GM12878 (cell line): Measurements from ENCODE around the gene EHF. TPM values are rescaled to one million over a fixed set of nuclear protein-coding genes. Genes with fewer than 3 reads are reported as not detected.

ENCODE experiments used
- ATAC-seq: fragments of 200-7000 bp; cut with Tn5 transposase; 3 replicates; pipeline ENCODE4 v1.9.1; 2020; ENCODE audit warnings: mild to moderate bottlenecking, moderate library complexity
- BruUV-seq: library from RNA; stranded (reverse); fragments of 400-500 nt; replicated peaks from 2 replicates; lab custom pipeline; 2021; lab: Mats Ljungman, UMichigan
- CTCF ChIA-PET: fragments of 300-600 bp; sonication (Branson Sonifier 250); formaldehyde crosslinking; extraction: SDS; loops from one replicate; lab custom pipeline; 2021; ENCODE audit warnings: inconsistent platforms; lab: Yijun Ruan, JAX
- POLR2A ChIA-PET: fragments of 350-600 bp; formaldehyde crosslinking; extraction: SDS; loops from one replicate; lab custom pipeline; 2021; ENCODE audit warnings: inconsistent platforms; lab: Charles Lee
- RAD21 ChIA-PET: fragments of 300-600 bp; sonication (Branson Sonifier 250); formaldehyde crosslinking; loops from one replicate; lab custom pipeline; 2023; ENCODE audit warnings: antibody characterized with exemption; ENCODE audit not compliant: unreplicated experiment; lab: Charles Lee
- SMC1A ChIA-PET: fragments of 300-600 bp; sonication (Branson Sonifier 250); formaldehyde crosslinking; loops from one replicate; lab custom pipeline; 2023; ENCODE audit not compliant: unreplicated experiment, uncharacterized antibody; lab: Charles Lee
- DNase-seq: peaks from one replicate; pipeline ENCODE4 v3.0.0-alpha.2; 2011; ENCODE audit warnings: low read depth, low spot score
- FAIRE-seq: peaks from 3 replicates; lab custom pipeline; 2011; peaks lifted over from hg19 to GRCh38; lab: Jason Lieb, UNC
- H2AFZ ChIP-seq: 2 replicates; pipeline ENCODE4 v1.6.0; 2011; ENCODE audit warnings: low read depth, low read length, control low read depth; ENCODE audit not compliant: control insufficient read depth
- H3K27ac ChIP-seq: 2 replicates; pipeline ENCODE4 v1.5.1; 2011; ENCODE audit warnings: control low read depth; ENCODE audit not compliant: control insufficient read depth, insufficient read depth
- H3K27me3 ChIP-seq, 2 experiments: replicated peaks in 1 of 2; 2 replicates each; pipeline versions ENCODE4 v1.6.0 to v1.6.1; 2011; ENCODE audit warnings: low read length in 1 of 2; ENCODE audit not compliant: control insufficient read depth in 2 of 2, insufficient read depth in 2 of 2
- H3K36me3 ChIP-seq, 2 experiments: 2 replicates each; pipeline ENCODE4 v1.5.1; 2011; ENCODE audit warnings: low read length in 1 of 2; ENCODE audit not compliant: control insufficient read depth in 2 of 2, insufficient read depth in 2 of 2
- H3K4me1 ChIP-seq: 2 replicates; pipeline ENCODE4 v1.6.1; 2011; ENCODE audit warnings: mild to moderate bottlenecking, low read length, moderate library complexity, mixed read lengths; ENCODE audit not compliant: control insufficient read depth, insufficient read depth
- H3K4me2 ChIP-seq: 2 replicates; pipeline ENCODE4 v1.6.0; 2011; ENCODE audit warnings: control low read depth; ENCODE audit not compliant: control insufficient read depth, insufficient read depth
- H3K4me3 ChIP-seq: fragments of 200-600 bp; sonication (generic); 2 replicates; pipeline ENCODE4 v1.5.1; 2016
- H3K79me2 ChIP-seq: 2 replicates; pipeline ENCODE4 v1.6.0; 2011; ENCODE audit warnings: low read length; ENCODE audit not compliant: control insufficient read depth, insufficient read depth
- H3K9ac ChIP-seq: 2 replicates; pipeline ENCODE4 v1.8.0; 2011; ENCODE audit warnings: low read length, control low read depth, mixed read lengths; ENCODE audit not compliant: control insufficient read depth, insufficient read depth
- H3K9me3 ChIP-seq: replicated peaks from 3 replicates; pipeline ENCODE4 v1.5.1; 2011; ENCODE audit warnings: mild to moderate bottlenecking, low read length; ENCODE audit not compliant: control insufficient read depth, insufficient read depth
- H4K20me1 ChIP-seq: 2 replicates; pipeline ENCODE4 v1.6.0; 2011; ENCODE audit not compliant: control insufficient read depth, insufficient read depth
- ESRRA ChIP-seq: IDR thresholded peaks from 2 replicates; pipeline ENCODE4 v1.6.1; 2012; ENCODE audit warnings: mild to moderate bottlenecking, low read length, improper control_type of control experiment
- IKZF2 ChIP-seq, 2 experiments: fragments of 450-650 bp; IDR thresholded peaks; 2 replicates each; pipeline ENCODE4 v1.6.1; 2017; ENCODE audit warnings: mild to moderate bottlenecking in 2 of 2, moderate library complexity in 2 of 2
- NR2C2 ChIP-seq: IDR thresholded peaks from 2 replicates; pipeline ENCODE4 v1.6.1; 2011; ENCODE audit warnings: borderline replicate concordance, low read depth; ENCODE audit not compliant: control insufficient read depth, insufficient read length
- POU2F2 ChIP-seq: IDR thresholded peaks from 3 replicates; pipeline ENCODE4 v1.6.1; 2011; ENCODE audit warnings: low read depth, mild to moderate bottlenecking, low read length, borderline replicate concordance
- SMARCA5 ChIP-seq: fragments of 450-650 bp; IDR thresholded peaks from 2 replicates; pipeline ENCODE4 v1.6.1; 2017; ENCODE audit warnings: mild to moderate bottlenecking
- YBX1 ChIP-seq: fragments of 450-650 bp; IDR thresholded peaks from 2 replicates; pipeline ENCODE4 v1.6.1; 2016; ENCODE audit warnings: antibody characterized with exemption
- WGBS: methylation state at CpG from one replicate; pipeline ENCODE4 v1.1.6; 2016; ENCODE audit warnings: low lambda C conversion rate; ENCODE audit not compliant: insufficient replicate concordance, insufficient coverage; ENCODE audit errors: missing lambda C conversion rate; 5-methylcytosine and 5-hydroxymethylcytosine counted together
- in situ Hi-C: fragments of 300-500 bp; cut with MboI; formaldehyde crosslinking; loops from 9 replicates; pipeline ENCODE4 v1.14.3; 2018; ENCODE audit warnings: mixed read lengths
- intact Hi-C: fragments of 100-400 bp; cut with micrococcal nuclease; formaldehyde crosslinking; loops from one replicate; pipeline ENCODE4 v1.14.2; 2022; ENCODE audit not compliant: unreplicated experiment
- polyA plus RNA-seq, 11 experiments: library from polyadenylated mRNA; depleted of rRNA in 4 of 11; unstranded in 6 of 11; stranded (reverse) in 5 of 11; fragments of >200 nt; fragmentation: Nextera tagmentation in 4 of 11; fragmentation: Illumina TruSeq in 1 of 11; extraction: Ambion mirVana in 4 of 11; extraction: Trizol in 1 of 11; gene quantifications; 1 replicate in 1 of 11; 2 replicates in 10 of 11; pipeline versions ENCODE4 v1.2.1 to v1.2.3, GENCODE V29; 2011 to 2016; ENCODE audit warnings: inconsistent platforms in 2 of 11, missing spikeins in 2 of 11, low read depth in 1 of 11
- total RNA-seq, 4 experiments: library from RNA; depleted of rRNA in 3 of 4; stranded (reverse); fragments of >200 nt in 3 of 4; fragmentation: Illumina TruSeq in 1 of 4; extraction: Trizol in 1 of 4; gene quantifications; 2 replicates each; pipeline versions ENCODE4 v1.2.1 to v1.2.3, GENCODE V29; 2013 to 2021
- TF ChIP-seq, protein P1 (sequence below): fragments of 150-350 bp; IDR thresholded peaks from 2 replicates; pipeline ENCODE4 v1.6.1; 2016; ENCODE audit warnings: low read depth, low read length
- TF ChIP-seq, protein P2 (sequence below): IDR thresholded peaks from 2 replicates; pipeline ENCODE4 v1.6.1; 2011; ENCODE audit warnings: low read depth, low read length, improper control_type of control experiment, borderline replicate concordance

The EHF gene
- total and polyA plus RNA-seq, 10 of the 15 experiments (the other 5 are each of a cell fraction or from before 2014, with no cell fraction given): 0.04 to 0.33 (median 0.06) TPM; not detected in 6

DNA sequence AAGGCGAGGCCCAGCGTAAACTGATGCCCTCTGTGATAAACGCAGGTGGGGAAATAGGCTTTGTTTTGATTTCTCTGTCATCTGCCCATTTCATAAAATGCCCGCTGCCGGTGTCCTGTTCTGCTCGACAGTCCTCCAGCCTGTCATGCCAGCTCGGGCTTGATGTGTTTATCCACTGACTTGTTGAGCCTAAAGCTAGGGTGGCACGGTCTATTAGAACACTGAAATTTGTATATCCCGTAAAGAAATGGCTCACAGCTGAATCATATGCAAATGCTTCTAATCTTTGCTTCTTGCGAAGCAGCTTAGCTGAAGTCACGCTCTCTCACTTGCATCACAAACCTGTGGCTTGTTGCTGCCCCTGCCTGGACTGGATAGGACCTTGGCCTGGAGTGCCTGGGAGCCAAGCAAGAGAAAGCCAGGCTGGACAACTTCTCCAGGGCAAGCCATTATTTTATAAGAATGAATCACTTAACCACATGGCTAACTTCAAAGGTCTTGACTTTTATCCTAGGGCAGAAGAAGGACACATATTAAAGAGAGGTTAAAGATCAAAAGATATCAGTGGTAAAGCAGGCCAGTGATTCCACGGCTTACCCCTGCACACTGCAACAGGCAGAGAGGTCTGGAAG lies 33.1 kb downstream of the EHF start:
- ATAC-seq (no peak), DNase-seq (no peak), FAIRE-seq (no peak)
- Histone ChIP-seq H3K4me3 (no peak overlapping the region), H4K20me1 (no peaks in the 10 kb centered on the region), H3K4me2 (peak overlapping the region; percentile 11; the same call in 1 of the 2 replicates), H3K9me3 (no peaks in the 10 kb centered on the region; the same call in 1 of the 3 replicates), H3K27me3 (no peaks in the 10 kb centered on the region), H3K9ac (no peak overlapping the region), H3K4me1 (peaks cover 41% of the 10 kb centered on the region), H3K36me3 (no peaks in the 10 kb centered on the region), H3K27ac (no peak overlapping the region), H3K79me2 (no peaks in the 10 kb centered on the region), H2AFZ (no peak overlapping the region)
- POLR2A ChIA-PET: no interaction called here
- in situ Hi-C loops (no loop called here), intact Hi-C loops (loop anchor here (5.0 kb wide), 1 partner anchor 67 kb away; no protein-coding TSS in a partner anchor)
- SMC1A ChIA-PET: interaction anchor here (1.1 to 1.9 kb wide), 2 partner anchors 10 to 67 kb away, joined by 4 to 6 read pairs; no protein-coding TSS in a partner anchor
- RAD21 ChIA-PET: no interaction called here
- TF ChIP-seq, protein P1, sequence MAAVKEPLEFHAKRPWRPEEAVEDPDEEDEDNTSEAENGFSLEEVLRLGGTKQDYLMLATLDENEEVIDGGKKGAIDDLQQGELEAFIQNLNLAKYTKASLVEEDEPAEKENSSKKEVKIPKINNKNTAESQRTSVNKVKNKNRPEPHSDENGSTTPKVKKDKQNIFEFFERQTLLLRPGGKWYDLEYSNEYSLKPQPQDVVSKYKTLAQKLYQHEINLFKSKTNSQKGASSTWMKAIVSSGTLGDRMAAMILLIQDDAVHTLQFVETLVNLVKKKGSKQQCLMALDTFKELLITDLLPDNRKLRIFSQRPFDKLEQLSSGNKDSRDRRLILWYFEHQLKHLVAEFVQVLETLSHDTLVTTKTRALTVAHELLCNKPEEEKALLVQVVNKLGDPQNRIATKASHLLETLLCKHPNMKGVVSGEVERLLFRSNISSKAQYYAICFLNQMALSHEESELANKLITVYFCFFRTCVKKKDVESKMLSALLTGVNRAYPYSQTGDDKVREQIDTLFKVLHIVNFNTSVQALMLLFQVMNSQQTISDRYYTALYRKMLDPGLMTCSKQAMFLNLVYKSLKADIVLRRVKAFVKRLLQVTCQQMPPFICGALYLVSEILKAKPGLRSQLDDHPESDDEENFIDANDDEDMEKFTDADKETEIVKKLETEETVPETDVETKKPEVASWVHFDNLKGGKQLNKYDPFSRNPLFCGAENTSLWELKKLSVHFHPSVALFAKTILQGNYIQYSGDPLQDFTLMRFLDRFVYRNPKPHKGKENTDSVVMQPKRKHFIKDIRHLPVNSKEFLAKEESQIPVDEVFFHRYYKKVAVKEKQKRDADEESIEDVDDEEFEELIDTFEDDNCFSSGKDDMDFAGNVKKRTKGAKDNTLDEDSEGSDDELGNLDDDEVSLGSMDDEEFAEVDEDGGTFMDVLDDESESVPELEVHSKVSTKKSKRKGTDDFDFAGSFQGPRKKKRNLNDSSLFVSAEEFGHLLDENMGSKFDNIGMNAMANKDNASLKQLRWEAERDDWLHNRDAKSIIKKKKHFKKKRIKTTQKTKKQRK: no peak
- TF ChIP-seq NR2C2 (no peak), IKZF2 (IDR thresholded peaks at IDR 0.05) (no peak), YBX1 (no peak), ESRRA (no peak), POU2F2 (0 out of 3 replicates have a peak, but pooled peaks have one; percentile 25), SMARCA5 (no peak)
- TF ChIP-seq, protein P2, sequence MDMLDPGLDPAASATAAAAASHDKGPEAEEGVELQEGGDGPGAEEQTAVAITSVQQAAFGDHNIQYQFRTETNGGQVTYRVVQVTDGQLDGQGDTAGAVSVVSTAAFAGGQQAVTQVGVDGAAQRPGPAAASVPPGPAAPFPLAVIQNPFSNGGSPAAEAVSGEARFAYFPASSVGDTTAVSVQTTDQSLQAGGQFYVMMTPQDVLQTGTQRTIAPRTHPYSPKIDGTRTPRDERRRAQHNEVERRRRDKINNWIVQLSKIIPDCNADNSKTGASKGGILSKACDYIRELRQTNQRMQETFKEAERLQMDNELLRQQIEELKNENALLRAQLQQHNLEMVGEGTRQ: no peak
- 33% methylated on average over 12 of the region's 12 CpGs for WGBS
- CTCF ChIA-PET: no interaction called here
- BruUV-seq: no TSS peak
